ENCODE results near the gene POLR1C.
"Not testable (repeated sequence)": the region's sequence is repeated elsewhere in the genome, so short reads cannot be mapped to it uniquely, and the experiment has no call there.

The POLR1C gene

DNA sequence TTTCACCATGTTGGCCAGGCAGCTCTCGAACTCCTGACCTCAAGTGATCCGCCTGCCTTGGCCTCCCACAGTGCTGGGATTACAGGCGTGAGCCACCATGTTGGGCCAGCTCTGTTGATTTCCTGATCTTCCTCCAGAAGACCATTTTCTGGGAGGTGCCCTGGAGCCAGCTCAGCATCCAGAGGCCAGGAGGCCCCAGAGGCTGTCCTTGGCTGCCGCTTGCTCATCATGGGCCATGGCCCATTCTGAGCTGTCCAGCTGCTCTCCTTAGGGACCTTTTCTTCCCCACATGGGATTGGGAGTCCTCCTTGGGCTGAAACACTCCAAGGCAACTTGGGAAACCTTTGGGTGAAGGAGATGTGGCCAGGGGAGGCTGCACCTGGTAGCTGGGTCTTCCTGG lies 22.1 kb upstream of the POLR1C start:
- TF ChIP-seq, protein P1, sequence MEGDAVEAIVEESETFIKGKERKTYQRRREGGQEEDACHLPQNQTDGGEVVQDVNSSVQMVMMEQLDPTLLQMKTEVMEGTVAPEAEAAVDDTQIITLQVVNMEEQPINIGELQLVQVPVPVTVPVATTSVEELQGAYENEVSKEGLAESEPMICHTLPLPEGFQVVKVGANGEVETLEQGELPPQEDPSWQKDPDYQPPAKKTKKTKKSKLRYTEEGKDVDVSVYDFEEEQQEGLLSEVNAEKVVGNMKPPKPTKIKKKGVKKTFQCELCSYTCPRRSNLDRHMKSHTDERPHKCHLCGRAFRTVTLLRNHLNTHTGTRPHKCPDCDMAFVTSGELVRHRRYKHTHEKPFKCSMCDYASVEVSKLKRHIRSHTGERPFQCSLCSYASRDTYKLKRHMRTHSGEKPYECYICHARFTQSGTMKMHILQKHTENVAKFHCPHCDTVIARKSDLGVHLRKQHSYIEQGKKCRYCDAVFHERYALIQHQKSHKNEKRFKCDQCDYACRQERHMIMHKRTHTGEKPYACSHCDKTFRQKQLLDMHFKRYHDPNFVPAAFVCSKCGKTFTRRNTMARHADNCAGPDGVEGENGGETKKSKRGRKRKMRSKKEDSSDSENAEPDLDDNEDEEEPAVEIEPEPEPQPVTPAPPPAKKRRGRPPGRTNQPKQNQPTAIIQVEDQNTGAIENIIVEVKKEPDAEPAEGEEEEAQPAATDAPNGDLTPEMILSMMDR (IDR thresholded peaks at IDR 0.05; ENCODE audit: low read depth, low read length, missing control alignments), result no peak

DNA sequence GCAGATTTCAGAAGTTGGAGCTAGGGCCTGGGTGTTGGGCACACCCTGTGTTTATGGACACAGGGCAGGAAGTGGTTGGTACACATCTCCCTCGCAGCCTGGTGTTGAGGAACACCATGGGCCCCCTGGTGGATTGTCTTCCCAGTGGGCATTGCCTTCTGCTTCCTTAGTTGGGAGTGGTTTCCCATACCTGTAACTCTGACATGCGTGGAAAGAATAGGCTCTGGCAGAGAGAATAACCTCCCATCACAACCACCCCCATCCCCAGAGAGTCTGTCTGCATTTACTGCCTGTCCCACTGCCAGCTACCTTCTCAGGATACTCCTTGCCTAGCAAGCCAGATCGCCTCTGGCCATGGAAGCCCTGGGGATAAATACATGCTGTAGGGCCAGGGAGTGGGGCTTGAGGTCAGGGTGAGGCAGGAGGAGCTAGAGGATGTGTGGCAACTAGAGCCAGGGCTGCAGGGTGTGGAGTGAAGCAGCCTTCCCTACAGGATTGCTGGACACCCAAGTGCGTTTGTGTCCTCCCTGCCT lies 21.4 kb upstream of the POLR1C start:
- Histone ChIP-seq H3K27ac (no peak overlapping the region), H3K4me3 (ENCODE audit: low read depth, low read length) (no peak overlapping the region), H3K27me3 (replicated peaks) (no peaks in the 10 kb centered on the region), H3K36me3 (replicated peaks) (peaks cover 23% of the 10 kb centered on the region)
- TF ChIP-seq, protein P1 (IDR thresholded peaks at IDR 0.05; ENCODE audit: low read depth, low read length, missing control alignments), result peak; percentile 52
- in situ Hi-C loops (cut with HindIII; ENCODE audit: low pct_ligation_motif_present, low sequenced_read_pairs), result no loop called here
- no peak for DNase-seq

More for the DNA sequence above, 22.1 kb upstream of the POLR1C start:
- peaks cover 16% of the 10 kb centered on the region for H3K36me3 ChIP-seq (replicated peaks)
- no peak for DNase-seq
- no peak overlapping the region for H3K4me3 ChIP-seq (ENCODE audit: low read depth, low read length)
- in situ Hi-C loops (cut with HindIII; ENCODE audit: low pct_ligation_motif_present, low sequenced_read_pairs), result no loop called here
- H3K27ac ChIP-seq, result no peak overlapping the region
- H3K27me3 ChIP-seq (replicated peaks), result no peaks in the 10 kb centered on the region

DNA sequence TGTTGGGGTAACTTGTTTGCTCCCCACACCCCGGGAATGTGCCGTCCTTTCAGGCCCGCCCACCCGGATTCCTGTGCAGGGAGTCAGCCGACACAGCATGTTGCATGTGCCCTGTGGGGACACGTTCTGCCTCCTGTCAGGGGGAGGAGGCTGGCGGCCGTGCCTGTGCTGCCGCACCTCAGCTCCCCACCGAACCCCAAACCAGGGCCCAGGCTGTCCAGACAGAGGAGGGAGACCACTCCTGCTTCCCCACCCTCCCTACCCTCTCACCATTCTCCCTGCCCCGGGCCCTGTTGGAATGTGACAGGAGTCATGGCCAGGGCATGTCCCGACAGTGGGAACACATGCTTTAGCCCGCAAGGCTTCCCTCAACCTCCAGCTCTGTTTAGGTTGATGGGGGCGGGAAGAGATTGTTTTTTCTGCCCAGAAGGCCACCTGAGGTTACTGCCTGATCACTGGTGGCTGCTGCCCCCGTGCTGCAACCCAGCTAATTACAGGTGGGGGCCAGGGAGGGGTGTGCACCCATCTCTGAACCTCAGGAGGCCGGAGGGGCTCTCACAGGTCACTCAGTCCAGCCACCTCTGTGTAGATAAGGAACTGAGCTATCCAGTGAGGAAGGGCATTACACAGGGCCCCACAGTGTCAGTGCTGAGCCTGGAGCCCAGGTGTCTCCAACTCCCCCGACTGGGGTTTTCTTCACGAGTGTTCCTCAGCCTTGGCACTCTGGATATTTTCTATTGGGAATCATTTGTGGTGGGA lies 20.3 kb upstream of the POLR1C start:
- peak; percentile 38 for DNase-seq
- Histone ChIP-seq H3K4me3 (ENCODE audit: low read depth, low read length) (no peak overlapping the region), H3K27me3 (replicated peaks) (no peaks in the 10 kb centered on the region), H3K27ac (no peak overlapping the region), H3K36me3 (replicated peaks) (peaks cover 27% of the 10 kb centered on the region)
- TF ChIP-seq, protein P1 (IDR thresholded peaks at IDR 0.05; ENCODE audit: low read depth, low read length, missing control alignments), result peak; percentile 77
- in situ Hi-C loops (cut with HindIII; ENCODE audit: low pct_ligation_motif_present, low sequenced_read_pairs), result no loop called here

DNA sequence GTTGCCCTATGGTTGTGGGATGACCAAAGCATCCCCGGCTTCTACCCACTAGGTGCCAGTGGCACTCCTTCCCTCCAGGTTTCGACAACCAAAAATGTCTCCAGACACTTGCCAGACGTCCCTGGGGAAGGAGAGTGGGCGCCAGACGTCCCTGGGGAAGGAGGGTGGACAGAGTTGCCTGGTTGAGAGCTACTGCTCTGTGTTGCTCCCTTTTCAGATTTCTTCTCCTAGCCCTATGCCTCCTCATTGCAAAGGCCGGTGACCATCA lies 19.8 kb upstream of the POLR1C start:
- TF ChIP-seq, protein P1 (IDR thresholded peaks at IDR 0.05; ENCODE audit: low read depth, low read length, missing control alignments), result no peak
- in situ Hi-C loops (cut with HindIII; ENCODE audit: low pct_ligation_motif_present, low sequenced_read_pairs), result no loop called here
- Histone ChIP-seq H3K4me3 (ENCODE audit: low read depth, low read length) (no peak overlapping the region), H3K36me3 (replicated peaks) (peaks cover 27% of the 10 kb centered on the region), H3K27ac (no peak overlapping the region), H3K27me3 (replicated peaks) (no peaks in the 10 kb centered on the region)
- no peak for DNase-seq

DNA sequence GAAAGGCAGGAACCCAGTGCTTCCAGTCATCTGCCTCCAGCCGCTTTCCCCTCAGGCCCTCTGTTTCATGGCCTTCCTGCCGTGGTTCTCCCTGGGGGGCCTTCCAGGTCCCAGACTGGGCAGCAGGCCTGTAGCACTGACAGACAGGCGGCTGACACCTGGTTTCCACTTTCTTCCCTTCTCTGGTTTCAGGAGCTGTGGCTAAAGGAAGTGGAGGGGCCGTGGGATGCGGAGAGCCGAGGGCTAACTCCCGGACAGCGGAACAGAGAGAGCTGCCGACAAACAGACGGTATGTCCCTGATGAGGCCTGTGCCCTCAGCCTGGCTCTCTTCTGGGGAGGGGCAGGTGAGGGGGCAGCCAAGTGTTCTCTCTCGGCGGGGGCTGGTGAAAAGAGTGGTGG lies 19.2 kb upstream of the POLR1C start:
- Histone ChIP-seq H3K27me3 (replicated peaks) (no peaks in the 10 kb centered on the region), H3K4me3 (ENCODE audit: low read depth, low read length) (no peak overlapping the region), H3K36me3 (replicated peaks) (peaks cover 32% of the 10 kb centered on the region), H3K27ac (no peak overlapping the region)
- DNase-seq, result no peak
- in situ Hi-C loops (cut with HindIII; ENCODE audit: low pct_ligation_motif_present, low sequenced_read_pairs), result no loop called here
- TF ChIP-seq, protein P1 (IDR thresholded peaks at IDR 0.05; ENCODE audit: low read depth, low read length, missing control alignments), result no peak

DNA sequence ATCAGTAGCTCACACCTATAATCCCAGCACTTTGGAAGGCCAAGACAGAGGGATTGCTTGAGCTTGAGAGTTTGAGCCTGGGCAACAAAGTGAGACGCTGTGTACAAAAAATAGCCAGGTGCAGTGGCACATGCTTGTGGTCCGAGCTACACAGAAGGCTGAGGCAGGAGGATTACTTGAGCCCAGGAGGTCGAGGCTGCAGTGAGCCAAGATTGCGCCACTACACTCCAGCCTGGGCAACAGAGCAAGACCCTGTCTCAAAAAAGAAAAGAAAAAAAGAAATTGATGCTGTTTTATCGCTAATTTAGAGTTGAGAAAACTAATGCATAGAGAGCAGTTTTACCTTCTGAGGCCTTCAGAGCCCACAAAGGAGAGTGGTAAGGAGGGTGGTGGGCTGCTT lies 18.6 kb upstream of the POLR1C start:
- in situ Hi-C loops (cut with HindIII; ENCODE audit: low pct_ligation_motif_present, low sequenced_read_pairs); DNase-seq; H3K4me3 ChIP-seq (ENCODE audit: low read depth, low read length); H3K27ac ChIP-seq; H3K27me3 ChIP-seq (replicated peaks): not testable (repeated sequence)
- H3K36me3 ChIP-seq (replicated peaks), result peaks cover 37% of the 10 kb centered on the region

Measured in brain microvascular endothelial cell (primary cell).